Measurements from ENCODE around the gene RNU2-1.
"Not testable (repeated sequence)": the region's sequence is repeated elsewhere in the genome, so short reads cannot be mapped to it uniquely, and the experiment has no call there.

The RNU2-1 gene

DNA sequence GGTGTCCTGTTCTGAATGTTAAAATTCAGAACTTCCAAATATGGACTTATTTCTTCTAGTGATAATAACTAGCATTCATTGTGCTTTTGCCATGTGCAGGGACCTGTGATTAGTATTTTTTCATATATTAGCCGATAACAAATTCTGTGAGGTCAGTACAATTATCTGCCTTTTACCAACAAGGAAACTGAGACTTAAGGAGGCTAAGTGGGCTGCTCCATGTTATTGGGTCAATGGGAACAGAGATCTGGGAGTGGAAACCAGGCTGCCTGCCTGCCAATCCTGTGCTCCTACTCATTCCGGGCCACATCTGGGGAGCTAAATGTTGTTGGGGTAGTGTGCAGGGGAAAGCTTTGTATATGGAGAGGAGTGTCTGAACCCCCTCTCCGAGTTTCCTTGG lies 18.4 kb downstream of the RNU2-1 start:
- DNase-seq, result no peak

DNA sequence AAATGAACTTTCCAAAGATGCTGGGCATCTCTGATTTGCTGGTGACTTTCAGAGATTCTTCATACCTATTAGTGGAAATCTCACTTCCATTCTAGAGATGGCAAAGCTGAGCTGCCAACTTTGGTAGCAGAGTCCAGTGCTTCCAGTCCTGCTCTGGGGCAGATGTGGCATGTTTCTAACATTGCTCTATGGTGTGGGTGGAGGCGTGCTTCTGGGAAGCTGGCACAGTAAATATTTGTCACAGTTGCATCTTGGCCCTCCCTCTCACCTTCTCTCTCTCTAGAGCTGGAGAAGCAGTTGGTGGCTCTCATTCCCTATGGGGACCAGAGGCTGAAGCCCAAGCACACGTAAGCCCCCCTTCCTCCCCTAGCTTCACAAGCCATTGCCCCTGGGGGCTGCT lies 20.2 kb downstream of the RNU2-1 start:
- DNase-seq, result no peak

DNA sequence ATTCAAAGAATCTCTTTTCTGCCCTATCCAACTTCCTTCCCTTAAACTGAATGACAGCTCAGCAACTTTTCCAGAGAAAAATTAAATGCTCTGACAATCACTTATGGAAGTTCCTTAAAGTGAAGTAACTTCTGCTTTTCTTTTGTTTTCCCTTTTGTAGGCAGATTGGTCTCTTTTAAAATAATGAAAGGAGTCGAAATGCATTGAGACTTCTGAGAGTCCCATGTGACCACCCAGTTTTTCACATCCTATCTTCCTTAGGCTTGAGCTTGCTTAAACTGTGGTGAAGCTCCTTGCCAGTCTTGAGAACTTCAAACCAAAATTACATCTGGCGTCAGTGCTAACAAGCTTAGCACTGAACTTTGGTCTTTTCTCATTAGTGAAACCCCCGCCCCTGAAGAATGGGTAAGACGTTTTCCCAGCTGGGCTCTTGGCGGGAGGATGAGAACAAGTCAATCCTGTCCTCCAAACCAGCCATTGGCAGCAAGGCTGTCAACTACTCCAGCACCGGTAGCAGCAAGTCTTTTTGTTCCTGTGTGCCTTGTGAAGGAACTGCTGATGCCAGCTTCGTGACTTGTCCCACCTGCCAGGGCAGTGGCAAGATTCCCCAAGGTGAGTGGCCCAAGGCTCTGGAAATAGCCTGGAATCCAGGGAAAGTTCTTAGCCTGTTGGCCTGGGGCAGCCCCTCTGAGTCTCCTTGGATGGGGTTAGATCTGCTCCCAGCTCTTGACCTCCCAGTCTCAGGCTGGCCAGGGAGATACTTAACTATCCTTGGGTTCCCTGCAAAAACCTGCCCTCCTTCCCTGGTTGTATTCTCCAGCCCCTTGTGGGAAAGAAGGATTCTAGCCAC lies 20.9 kb downstream of the RNU2-1 start:
- no peak for DNase-seq

DNA sequence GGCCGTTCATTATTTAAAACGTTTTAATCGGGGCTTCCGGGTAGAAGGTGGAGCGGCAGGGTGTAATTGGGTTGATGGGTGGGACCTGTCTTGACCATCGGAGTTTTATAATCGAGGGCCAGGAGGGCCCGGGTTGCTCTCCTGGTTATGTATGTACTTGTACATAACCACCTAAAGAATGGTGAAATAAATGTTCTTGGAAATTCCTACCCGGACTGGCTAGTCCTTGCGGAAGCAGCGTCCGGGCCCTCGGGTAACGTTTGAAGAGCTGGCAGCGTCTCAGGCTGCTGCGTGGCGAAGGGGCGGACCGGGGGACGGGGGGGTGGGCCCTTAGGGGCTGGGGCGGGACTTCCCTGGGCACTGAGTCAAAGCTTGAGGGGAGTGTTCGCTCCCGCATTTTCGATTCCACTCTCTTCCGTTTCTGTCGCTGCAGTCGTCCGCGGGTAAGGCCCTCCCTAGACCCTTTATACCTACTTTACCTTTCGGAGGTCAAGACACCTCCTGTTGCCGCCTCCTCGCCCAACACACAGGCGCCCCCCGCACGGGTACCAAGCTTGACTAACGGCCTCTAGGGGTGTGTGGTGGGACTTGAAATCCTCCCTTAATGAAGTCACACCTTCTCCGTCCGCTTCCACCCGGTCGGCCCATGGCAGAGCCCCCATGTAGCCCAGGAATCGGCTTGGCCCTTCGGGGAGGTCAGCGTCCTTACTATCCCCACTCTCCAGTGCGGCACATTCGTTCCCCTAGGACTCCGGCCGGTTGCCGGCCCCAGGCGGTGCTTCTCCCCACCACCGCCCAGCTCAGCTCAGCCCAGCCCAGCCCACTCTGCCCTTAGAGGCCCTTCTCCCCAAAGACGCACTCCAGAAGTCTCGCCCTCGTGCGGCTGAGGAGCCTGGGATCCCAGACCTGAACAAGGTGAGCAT lies 22.0 kb downstream of the RNU2-1 start, which contains the start of gene TMEM106A:
TSS of gene TMEM106A (plus strand) at position 396 of the 923 bp plus-strand sequence. CDS start 1,167 bp downstream, outside the sequence.
- DNase-seq, result peak; percentile 74 to 79

DNA sequence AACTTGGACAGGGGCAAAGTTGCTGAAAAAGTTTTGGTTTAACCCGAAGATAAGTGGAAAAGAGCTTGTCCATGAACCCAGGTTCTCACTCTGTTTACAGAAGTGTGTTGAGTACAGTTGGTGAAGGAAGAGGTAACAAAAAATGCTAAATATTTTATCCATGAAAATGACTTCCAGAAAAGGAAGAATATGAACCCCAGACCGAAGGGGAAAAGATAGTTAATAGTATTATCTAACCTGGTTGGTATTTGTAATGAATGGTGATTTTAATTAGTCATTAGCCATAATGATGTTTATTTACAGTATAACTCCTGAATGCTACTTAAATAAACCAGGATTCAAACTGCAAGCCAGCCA lies 22.7 kb downstream of the RNU2-1 start:
- DNase-seq, result no peak

DNA sequence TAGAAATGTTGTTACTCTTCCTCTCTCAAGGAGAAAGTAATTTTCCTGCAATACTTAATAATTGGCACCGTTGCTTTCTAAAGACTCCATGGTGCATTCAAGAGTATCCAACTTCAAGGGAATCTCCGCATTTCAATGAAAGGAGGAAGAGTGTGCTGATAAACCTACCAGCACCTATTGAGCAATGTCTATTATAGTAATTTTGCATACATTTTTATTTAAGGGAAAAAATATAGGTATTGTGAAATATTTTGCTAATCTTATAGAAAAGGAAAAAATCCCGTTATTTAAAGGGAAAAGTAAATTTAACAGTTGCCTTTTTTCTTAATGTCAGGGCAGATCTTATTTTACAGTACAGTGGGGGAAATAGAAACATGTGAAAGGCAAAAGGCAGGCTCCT lies 23.2 kb downstream of the RNU2-1 start:
- no peak for DNase-seq

DNA sequence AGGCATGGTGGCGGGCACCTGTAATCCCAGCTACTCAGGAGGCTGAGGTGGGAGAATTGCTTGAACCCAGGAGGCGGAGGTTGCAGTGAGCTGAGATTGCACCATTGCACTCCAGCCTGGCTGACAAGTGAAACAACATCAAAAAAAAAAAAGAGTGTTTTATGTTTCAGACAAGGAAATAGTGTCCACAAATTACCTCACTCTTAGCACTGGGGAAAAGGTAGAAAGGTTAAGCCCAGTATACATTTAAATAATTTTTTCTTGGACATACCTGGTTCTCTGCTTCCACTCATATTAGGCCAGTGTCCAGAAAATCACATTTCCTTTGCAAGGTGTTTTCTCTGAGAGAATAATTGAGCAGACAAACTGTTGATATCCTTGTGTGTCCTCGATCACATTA lies 30.8 kb downstream of the RNU2-1 start:
- DNase-seq, result not testable (repeated sequence)

DNA sequence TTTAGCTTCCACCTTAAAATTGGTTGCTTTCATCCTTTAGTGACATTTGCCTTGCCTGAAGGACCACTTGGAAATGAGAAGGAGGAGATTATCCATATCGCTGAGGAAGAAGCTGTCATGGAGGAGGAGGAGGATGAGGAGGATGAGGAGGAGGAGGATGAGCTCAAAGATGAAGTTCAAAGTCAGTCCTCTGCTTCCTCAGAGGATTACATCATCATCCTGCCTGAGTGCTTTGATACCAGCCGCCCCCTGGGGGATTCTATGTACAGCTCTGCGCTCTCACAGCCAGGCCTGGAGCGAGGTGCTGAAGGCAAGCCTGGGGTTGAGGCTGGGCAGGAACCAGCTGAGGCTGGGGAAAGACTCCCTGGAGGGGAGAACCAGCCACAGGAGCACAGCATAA lies 33.6 kb downstream of the RNU2-1 start:
- no peak for DNase-seq

DNA sequence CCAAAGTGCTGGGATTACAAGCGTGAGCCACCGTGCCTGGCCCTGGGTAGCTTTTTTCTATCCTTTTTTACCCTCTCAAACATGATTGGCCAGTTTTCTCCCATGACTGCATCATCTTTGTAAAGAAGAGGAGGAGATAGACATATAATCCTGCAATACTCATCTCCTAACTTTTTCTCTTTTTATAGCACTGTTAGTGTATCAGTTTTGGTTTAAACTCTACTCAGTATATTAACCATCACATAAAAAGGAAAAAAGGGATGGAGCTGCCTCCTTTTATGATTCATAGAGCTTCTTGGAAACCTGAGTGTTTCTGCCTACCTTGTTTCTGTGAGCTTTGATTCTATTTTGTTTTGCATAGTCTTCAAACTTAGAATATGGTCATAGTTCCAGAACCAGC lies 34.1 kb downstream of the RNU2-1 start:
- DNase-seq, result no peak

DNA sequence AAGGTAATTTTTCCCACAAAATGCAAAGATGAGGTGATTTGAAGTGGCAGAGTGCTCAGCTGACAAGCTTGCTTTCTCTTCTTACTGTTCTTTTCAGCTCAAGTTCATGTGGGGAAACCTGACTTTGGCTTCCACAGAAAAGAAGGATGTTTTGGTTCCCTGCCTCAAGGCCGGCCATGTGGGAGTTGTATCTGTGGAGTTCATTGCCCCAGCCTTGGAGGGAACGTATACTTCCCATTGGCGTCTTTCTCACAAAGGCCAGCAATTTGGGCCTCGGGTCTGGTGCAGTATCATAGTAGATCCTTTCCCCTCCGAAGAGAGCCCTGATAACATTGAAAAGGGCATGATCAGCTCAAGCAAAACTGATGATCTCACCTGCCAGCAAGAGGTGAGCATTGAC lies 40.5 kb downstream of the RNU2-1 start:
- no peak for DNase-seq

DNA sequence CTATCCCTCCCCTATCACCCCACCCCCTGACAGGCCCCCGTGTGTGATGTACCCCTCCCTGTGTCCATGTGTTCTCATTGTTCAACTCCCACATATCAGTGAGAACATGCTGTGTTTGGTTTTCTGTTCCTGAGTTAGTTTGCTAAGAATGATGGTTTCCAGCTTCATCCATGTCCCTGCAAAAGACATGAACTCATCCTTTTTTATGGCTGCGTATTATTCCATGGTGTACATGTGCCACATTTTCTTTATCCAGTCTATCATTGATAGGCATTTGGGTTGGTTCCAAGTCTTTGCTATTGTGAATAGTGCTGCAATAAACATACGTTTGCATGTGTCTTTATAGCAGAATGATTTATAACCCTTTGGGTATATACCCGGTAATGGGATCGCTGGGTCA lies 47.1 kb downstream of the RNU2-1 start:
- not testable (repeated sequence) for DNase-seq

DNA sequence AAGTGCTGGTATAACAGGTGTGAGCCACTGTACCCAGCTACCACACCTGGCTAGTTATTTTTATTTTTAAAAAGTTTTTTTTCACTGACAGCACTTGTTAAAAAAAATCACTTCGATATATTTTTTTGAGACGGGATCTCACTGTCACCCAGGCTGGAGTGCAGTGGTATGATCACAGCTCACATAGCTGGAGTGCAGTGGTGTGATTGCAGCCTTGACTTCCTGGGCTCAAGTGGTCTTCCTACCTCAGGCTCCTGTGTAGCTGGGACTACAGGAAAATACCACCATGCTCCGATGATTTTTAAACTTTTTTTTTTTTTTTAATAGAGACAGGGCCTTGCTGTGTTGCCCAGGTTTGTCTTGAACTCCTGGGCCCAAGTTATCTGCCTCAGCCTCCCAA lies 49.9 kb downstream of the RNU2-1 start:
- no peak for DNase-seq

All from activated CD4-positive, alpha-beta T cell treated with anti-CD3 and anti-CD28 coated beads, Interleukin-2, amount 50 U/mL, for 48 hours (primary cell).